ENCODE measurements around the gene SKA3.
"Not testable (repeated sequence)": the region's sequence is repeated elsewhere in the genome, so short reads cannot be mapped to it uniquely, and the experiment has no call there.

Gene SKA3

DNA sequence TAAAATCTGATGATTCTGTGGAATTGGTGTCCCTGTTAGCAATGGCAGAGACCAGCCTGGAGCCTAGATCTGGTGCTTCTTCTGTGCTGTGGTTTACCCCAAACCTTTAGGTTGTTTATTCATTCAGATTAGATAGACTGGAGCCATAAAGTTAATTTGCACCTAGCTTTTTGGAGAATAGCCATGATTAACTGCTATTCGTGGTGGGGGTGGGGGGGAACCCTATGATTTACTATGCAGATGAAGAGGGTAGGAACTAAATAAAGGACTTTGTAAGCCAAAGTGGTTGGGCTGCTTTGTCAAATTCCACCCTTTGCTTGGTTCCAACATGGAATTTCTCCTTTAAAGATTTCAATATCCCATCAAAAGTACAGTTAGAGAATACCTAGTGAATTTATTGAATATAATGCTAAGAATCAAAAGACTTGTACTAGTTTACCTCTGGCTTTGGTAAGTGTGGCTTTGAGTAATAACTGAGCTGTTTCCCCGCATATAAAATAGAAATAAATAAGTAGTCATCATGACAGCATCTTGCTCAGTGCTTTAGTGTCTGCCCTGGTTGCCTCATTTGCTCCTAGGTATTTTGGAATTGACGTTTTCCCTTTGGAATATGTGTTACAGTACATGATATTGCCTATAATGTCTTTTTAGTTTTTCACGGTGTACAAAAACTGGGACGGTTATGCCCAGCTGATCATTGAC, 27.6 kb downstream of the SKA3 start:
- no peak for TF ChIP-seq CTCF (IDR thresholded peaks at IDR 0.05; ENCODE audit: extremely low read depth, missing control alignments)
- no peak for DNase-seq (ENCODE audit: low spot score)

- no peak for TF ChIP-seq CTCF (IDR thresholded peaks at IDR 0.05; ENCODE audit: extremely low read depth, missing control alignments)
- no peak for DNase-seq (ENCODE audit: low spot score)
Observed at GRCh38 chr13:21147827-21148226, 28.5 kb downstream of the SKA3 start.

- no peak for DNase-seq (ENCODE audit: low spot score)
- no peak for TF ChIP-seq CTCF (IDR thresholded peaks at IDR 0.05; ENCODE audit: extremely low read depth, missing control alignments)
Observed at GRCh38 chr13:21142766-21143165, 33.6 kb downstream of the SKA3 start.

DNA sequence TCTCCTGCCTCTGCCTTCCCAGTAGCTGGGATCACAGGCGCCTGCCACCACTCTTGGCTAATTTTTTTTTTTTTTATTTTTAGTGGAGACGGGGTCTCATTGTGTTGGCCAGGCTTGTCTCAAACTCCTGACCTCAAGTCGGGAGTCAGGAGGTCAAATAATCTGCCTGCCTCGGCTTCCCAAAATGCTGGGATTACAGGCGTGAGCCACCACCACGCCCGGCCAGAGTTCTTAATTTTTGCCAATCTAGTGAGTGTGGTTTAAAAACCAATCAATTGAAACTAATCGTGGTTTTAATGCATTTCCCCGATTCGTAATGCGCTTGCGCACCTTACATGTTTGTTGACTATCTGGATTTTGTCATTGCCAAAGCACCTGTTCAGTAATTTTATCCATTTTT, 37.0 kb downstream of the SKA3 start:
- no peak for TF ChIP-seq CTCF (IDR thresholded peaks at IDR 0.05; ENCODE audit: extremely low read depth, missing control alignments)
- no peak for DNase-seq (ENCODE audit: low spot score)

DNA sequence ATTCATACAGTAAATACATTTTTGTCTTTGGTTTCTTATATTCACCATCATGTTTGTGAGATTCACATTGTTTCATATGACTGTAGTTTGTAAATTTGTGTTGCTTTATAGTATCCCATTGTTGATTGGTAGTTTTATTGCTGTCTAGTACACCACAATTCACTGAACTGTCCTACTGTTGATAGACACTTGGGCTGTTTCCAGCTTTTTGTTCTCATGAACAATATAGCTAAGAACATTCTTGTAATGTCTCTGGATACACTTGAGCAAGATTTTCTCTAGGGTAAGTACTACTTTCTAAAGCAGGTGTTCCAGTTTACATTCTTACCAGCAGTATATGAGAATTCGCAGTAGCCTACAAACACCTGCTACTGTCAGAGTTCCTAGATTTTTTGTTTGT, 37.8 kb downstream of the SKA3 start:
- no peak for TF ChIP-seq CTCF (IDR thresholded peaks at IDR 0.05; ENCODE audit: extremely low read depth, missing control alignments)
- DNase-seq (ENCODE audit: low spot score), result no peak

- no peak for DNase-seq (ENCODE audit: low spot score)
Observed at GRCh38 chr13:21137696-21138095, 38.7 kb downstream of the SKA3 start.

GRCh38 chr13:21135833-21136232, 40.5 kb downstream of the SKA3 start:
- not testable (repeated sequence) for DNase-seq (ENCODE audit: low spot score)

More at GRCh38 chr13:21137696-21138095, 38.7 kb downstream of the SKA3 start:
- TF ChIP-seq CTCF (IDR thresholded peaks at IDR 0.05; ENCODE audit: extremely low read depth, missing control alignments), result no peak

DNA sequence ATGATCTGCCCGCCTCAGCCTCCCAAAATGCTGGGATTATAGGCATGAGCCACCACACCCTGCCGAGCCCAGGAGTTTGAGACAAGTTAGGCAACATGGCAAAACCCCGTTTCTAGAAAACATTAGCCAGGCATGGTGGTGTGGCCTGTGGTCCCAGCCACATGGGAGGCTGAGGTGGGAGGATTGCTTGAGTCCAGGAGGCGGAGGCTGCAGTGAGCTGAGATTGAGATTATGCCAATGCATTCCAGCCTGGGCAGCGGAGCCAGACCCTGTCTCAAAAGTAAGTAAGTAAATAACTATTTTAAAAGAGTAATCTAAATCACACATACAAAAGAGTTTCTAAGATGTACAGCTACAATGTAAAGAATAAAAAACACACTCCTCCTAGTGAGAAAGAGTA, 41.9 kb downstream of the SKA3 start:
- TF ChIP-seq CTCF (IDR thresholded peaks at IDR 0.05; ENCODE audit: extremely low read depth, missing control alignments), result no peak
- DNase-seq (ENCODE audit: low spot score), result no peak

All from GM20000 (cell line).